ENCODE measurements around the gene CUX1. TPM values are rescaled to one million over a fixed set of nuclear protein-coding genes. Genes with fewer than 3 reads are reported as not detected.

Gene CUX1
- total and polyA plus RNA-seq, 10 of the 15 experiments (the other 5 are each of a cell fraction or from before 2014, with no cell fraction given): 6.1 to 48.6 (median 25.9) TPM

GRCh38 chr7:102203218-102203617 is 385.8 kb downstream of the CUX1 start:
- Histone ChIP-seq H2AFZ (ENCODE audit: control insufficient read depth, low read depth, low read length) (no peak overlapping the region), H3K27me3 (replicated peaks in 1 of 2; ENCODE audit: control insufficient read depth in 2 of 2, insufficient read depth in 2 of 2, low read length in 1 of 2) (no peaks in the 10 kb centered on the region), H3K9ac (ENCODE audit: control insufficient read depth, insufficient read depth, low read length) (no peak overlapping the region), H3K4me1 (ENCODE audit: control insufficient read depth, insufficient read depth, low read length) (no peaks in the 10 kb centered on the region), H3K36me3 (ENCODE audit: control insufficient read depth in 2 of 2, insufficient read depth in 2 of 2, low read length in 1 of 2) (peaks cover 9 to 18% of the 10 kb centered on the region in 2 experiments), H3K27ac (ENCODE audit: control insufficient read depth, insufficient read depth) (no peak overlapping the region), H3K4me2 (ENCODE audit: control insufficient read depth, insufficient read depth) (no peak overlapping the region), H3K9me3 (replicated peaks; ENCODE audit: control insufficient read depth, insufficient read depth, low read length) (no peaks in the 10 kb centered on the region), H3K4me3 (no peak overlapping the region), H4K20me1 (ENCODE audit: control insufficient read depth, insufficient read depth) (no peaks in the 10 kb centered on the region), H3K79me2 (ENCODE audit: control insufficient read depth, insufficient read depth, low read length) (no peaks in the 10 kb centered on the region)
- no TSS peak for BruUV-seq (replicated peaks)
- no peak for TF ChIP-seq SMAD5 (IDR thresholded peaks at IDR 0.05; ENCODE audit: low read depth)
- TF ChIP-seq IKZF2 (IDR thresholded peaks at IDR 0.05): no peak
- no peak for TF ChIP-seq PKNOX1 (IDR thresholded peaks at IDR 0.05)
- FAIRE-seq: no peak
- DNase-seq (ENCODE audit: low read depth, low spot score): no peak
- ChIA-PET SMC1A (ENCODE audit: uncharacterized antibody, unreplicated experiment) (no interaction called here), RAD21 (ENCODE audit: unreplicated experiment) (interaction anchor here (0.6 kb wide), 1 partner anchor 49 kb away, joined by 3 read pairs; no protein-coding TSS in a partner anchor), CTCF (no interaction called here), POLR2A (no interaction called here)
- intact Hi-C loops (cut with micrococcal nuclease; ENCODE audit: unreplicated experiment) (no loop called here), in situ Hi-C loops (cut with MboI) (no loop called here)
- WGBS (ENCODE audit: insufficient coverage, insufficient replicate concordance, low lambda C conversion rate, missing lambda C conversion rate): 79% methylated on average over 12 of the region's 12 CpGs
- no peak for ATAC-seq

- no peak overlapping the region for H2AFZ ChIP-seq (ENCODE audit: control insufficient read depth, low read depth, low read length)
- no peak overlapping the region for H3K4me3 ChIP-seq
- ATAC-seq (no peak), FAIRE-seq (no peak), DNase-seq (ENCODE audit: low read depth, low spot score) (no peak)
- 99% methylated on average over 16 of the region's 16 CpGs for WGBS (ENCODE audit: insufficient coverage, insufficient replicate concordance, low lambda C conversion rate, missing lambda C conversion rate)
- H4K20me1 ChIP-seq (ENCODE audit: control insufficient read depth, insufficient read depth): no peaks in the 10 kb centered on the region
- in situ Hi-C loops (cut with MboI) (no loop called here), intact Hi-C loops (cut with micrococcal nuclease; ENCODE audit: unreplicated experiment) (no loop called here)
- RAD21 ChIA-PET (ENCODE audit: unreplicated experiment): no interaction called here
- H3K4me2 ChIP-seq (ENCODE audit: control insufficient read depth, insufficient read depth): no peak overlapping the region
- no peaks in the 10 kb centered on the region for H3K27me3 ChIP-seq (replicated peaks in 1 of 2; ENCODE audit: control insufficient read depth in 2 of 2, insufficient read depth in 2 of 2, low read length in 1 of 2)
- no peaks in the 10 kb centered on the region for H3K4me1 ChIP-seq (ENCODE audit: control insufficient read depth, insufficient read depth, low read length)
- H3K9ac ChIP-seq (ENCODE audit: control insufficient read depth, insufficient read depth, low read length): no peak overlapping the region
- no peak overlapping the region for H3K27ac ChIP-seq (ENCODE audit: control insufficient read depth, insufficient read depth)
- POLR2A ChIA-PET: no interaction called here
- SMC1A ChIA-PET (ENCODE audit: uncharacterized antibody, unreplicated experiment): no interaction called here
- no TSS peak for BruUV-seq (replicated peaks)
- CTCF ChIA-PET: no interaction called here
- no peaks in the 10 kb centered on the region for H3K9me3 ChIP-seq (replicated peaks; ENCODE audit: control insufficient read depth, insufficient read depth, low read length)
- peaks cover 13 to 21% of the 10 kb centered on the region in 2 experiments for H3K36me3 ChIP-seq (ENCODE audit: control insufficient read depth in 2 of 2, insufficient read depth in 2 of 2, low read length in 1 of 2)
- H3K79me2 ChIP-seq (ENCODE audit: control insufficient read depth, insufficient read depth, low read length): no peaks in the 10 kb centered on the region
- TF ChIP-seq TBL1XR1 (IDR thresholded peaks at IDR 0.05; ENCODE audit: low read depth, low read length): no peak
- TF ChIP-seq NRF1 (conservative IDR thresholded peaks at IDR 0.05; ENCODE audit: low read depth, low read length): no peak
- TF ChIP-seq JUNB (IDR thresholded peaks at IDR 0.05): no peak
- no peak for TF ChIP-seq POLR2A (IDR thresholded peaks at IDR 0.05; ENCODE audit: low read depth, low read length)
- TF ChIP-seq CTCF (IDR thresholded peaks at IDR 0.05 in 2 of 3, conservative IDR thresholded peaks at IDR 0.05 in 1 of 3; ENCODE audit: control insufficient read depth in 2 of 3, extremely low read depth in 1 of 3, insufficient read depth in 1 of 3, low read depth in 3 of 3, low read length in 3 of 3): no peak
- TF ChIP-seq SRF (IDR thresholded peaks at IDR 0.05; ENCODE audit: low read depth in 2 of 2, low read length in 2 of 2): no peak
- no peak for TF ChIP-seq DPF2 (IDR thresholded peaks at IDR 0.05)
- no peak for TF ChIP-seq PML (IDR thresholded peaks at IDR 0.05; ENCODE audit: low read length)
- TF ChIP-seq RAD51 (IDR thresholded peaks at IDR 0.05): no peak
- no peak for TF ChIP-seq REST (IDR thresholded peaks at IDR 0.05; ENCODE audit: low read depth, low read length)
Measured at GRCh38 chr7:102204212-102204611, 386.8 kb downstream of the CUX1 start.
